RKO (cell line): ENCODE data around the gene KLK15.
"Not testable (repeated sequence)": the region's sequence is repeated elsewhere in the genome, so short reads cannot be mapped to it uniquely, and the experiment has no call there.

Experiments
- DNase-seq: peaks from one replicate; pipeline ENCODE4 v3.0.0-alpha.2; 2016; ENCODE audit warnings: low spot score

The KLK15 gene

GRCh38 chr19:50796128-50796633 lies 37.2 kb downstream of the KLK15 start:
- peak; percentile 43 for DNase-seq

- no peak for DNase-seq
These were observed 37.7 kb downstream of the KLK15 start for GRCh38 chr19:50795664-50796073.

DNA sequence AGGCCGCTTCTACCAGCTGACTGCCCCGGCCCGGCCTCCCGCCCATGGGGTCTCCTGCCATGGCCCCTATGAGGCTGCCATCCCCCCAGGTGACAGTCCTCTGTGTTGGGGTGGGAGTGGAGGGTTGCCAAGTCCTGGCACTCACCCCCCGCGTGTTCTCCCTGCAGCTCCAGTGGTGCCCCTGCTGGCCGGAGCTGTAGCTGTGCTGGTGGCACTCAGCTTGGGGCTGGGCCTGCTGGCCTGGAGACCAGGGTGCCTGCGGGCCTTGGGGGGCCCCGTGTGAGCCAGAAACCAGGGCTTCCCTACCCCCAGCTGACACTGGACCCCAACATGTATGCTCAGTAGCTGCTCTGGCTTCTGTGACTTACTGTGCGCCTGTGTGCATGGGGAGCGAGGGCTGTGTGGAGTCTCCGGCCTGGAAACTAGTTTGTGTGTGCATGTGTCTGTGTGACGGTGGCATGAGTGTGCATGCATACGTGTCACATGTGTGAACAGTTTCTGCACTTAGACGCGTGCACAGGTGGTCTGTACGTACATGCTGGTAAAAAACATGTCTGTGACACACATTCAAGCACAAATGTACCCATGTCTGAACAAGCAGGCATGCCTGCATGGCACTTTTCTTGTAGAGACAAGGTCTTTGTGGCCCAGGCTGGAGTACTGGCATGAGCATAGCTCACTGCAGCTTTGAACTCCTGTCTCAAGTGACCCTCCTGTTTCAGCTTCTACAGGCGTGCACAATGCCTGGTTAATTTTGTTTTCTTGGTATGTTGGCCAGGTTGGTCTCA lies 38.3 kb downstream of the KLK15 start:
- DNase-seq, result peak; percentile 32

- DNase-seq, result no peak
These were observed 39.1 kb downstream of the KLK15 start for GRCh38 chr19:50794074-50794875.

DNA sequence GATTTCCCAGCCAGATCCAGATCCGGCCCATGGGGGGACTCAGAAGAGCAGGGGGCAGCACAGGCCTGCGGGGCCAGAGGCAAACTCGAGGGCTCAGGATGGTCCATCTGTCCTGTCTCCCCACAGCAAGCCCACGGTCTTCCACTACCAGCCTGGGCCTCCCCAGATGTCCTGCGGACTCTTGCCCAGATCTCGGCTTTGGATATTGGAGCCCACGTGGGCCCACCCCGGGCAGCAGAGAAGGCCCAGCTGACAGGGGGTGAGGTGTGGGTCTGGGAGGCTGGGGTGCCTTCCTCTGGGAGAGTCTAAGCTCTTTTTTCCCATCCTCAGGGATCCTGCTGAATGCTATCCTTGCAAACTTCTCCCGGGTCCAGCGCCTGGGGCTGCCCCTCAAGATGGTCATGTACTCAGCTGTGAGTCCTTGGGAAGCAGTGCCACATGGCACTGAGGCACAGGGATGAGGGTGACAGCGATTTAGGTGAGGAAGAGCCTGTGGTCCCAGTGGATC lies 39.8 kb downstream of the KLK15 start:
- DNase-seq, result no peak

GRCh38 chr19:50792272-50793250 lies 40.8 kb downstream of the KLK15 start:
- DNase-seq, result no peak

DNA sequence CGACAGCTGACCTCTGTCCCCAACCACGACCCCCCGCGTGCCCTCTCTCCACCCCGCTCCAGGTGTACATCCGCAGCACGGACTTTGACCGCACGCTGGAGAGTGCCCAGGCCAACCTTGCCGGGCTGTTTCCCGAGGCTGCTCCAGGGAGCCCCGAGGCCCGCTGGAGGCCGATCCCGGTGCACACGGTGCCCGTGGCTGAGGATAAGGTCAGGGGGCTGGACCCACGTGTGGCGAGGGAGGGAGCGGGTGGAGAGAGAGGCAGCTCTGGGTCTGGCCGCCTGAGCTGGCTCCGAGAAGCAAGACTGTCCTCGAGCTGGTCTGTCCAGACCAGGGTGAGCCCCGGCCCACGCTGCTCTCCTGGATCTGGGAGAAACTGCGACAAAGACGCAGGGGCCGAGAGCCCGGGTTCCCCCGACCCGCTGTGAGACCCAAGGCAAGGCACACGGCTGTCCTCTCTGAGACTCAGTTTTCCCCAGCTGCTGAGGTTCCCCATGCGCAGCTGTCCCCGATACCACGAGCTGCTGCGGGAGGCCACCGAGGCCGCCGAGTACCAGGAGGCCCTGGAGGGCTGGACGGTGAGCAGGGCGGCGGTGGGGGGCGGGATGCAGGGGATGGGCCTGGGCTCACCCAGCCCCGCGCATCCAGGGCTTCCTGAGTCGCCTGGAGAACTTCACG lies 41.6 kb downstream of the KLK15 start:
- no peak for DNase-seq

GRCh38 chr19:50790922-50791467 lies 42.4 kb downstream of the KLK15 start:
- DNase-seq, result no peak

DNA sequence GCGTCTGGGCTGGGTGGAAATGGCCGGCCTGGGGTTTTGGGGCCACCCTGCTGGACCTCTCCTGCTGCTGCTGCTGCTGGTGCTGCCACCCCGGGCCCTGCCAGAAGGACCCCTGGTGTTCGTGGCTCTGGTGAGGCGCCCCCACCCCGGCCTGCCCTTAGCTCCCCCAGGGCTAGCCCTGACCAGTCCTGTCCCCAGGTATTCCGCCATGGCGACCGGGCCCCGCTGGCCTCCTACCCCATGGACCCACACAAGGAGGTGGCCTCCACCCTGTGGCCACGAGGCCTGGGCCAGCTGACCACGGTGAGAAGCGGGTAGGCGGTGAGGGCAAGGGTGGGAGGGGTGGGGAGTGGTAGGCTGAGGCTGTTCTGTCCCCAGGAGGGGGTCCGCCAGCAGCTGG lies 43.0 kb downstream of the KLK15 start, which contains the start of gene ACP4:
Gene ACP4, plus strand, starts transcription at position 20 of the 400 bp plus-strand sequence. Its CDS starts 0 bp downstream, at position 20.
- no peak for DNase-seq

GRCh38 chr19:50785329-50785728 lies 48.0 kb downstream of the KLK15 start:
- no peak for DNase-seq

- no peak for DNase-seq
These were observed 48.7 kb downstream of the KLK15 start for GRCh38 chr19:50784710-50785109.

DNA sequence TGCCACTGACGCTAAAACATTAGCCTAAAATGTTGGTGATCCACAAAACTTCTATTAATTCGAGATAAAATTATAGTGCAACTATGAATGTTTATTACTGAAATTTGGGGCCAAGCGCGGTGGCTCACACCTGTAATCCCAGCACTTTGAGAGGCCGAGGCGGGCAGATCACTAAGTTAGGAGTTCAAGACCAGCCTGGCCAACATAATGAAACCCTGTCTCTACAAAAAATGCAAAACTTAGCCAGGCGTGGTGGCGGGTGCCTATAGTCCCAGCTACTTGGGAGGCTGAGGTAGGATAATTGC lies 49.6 kb downstream of the KLK15 start:
- not testable (repeated sequence) for DNase-seq

DNA sequence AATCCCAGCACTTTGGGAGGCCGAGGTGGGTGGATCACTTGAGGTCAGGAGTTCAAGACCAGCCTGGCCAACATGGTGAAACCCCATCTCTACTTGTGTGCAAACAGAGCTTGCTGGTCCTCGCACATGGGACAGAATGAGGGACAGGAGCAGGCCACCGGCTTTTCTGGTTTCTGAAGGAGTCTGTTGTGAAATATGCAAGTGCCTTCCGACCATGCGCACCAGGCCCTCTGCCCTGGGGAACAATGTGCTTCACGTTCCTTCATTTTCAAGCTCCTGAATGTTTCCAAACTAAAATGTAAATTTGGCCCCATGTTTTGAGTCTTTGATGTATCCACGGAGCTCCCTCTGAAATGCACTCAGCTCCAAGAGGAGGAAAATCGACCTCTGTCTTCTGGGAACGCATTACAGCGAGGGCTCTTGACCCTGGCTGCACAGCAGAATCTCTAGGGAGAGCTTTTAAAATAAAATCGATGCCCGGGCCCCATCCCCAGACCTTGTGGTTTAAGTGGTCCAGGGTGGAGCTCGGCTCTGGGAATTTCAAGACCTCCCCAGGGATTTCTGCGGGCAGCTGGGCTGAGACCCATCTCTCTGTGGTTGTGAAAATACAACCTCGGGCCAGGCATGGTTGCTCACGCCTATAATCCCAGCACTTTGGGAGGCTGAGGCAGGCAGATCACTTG lies 52.5 kb downstream of the KLK15 start:
- DNase-seq, result no peak

GRCh38 chr19:50779504-50780457 lies 53.6 kb downstream of the KLK15 start:
- DNase-seq, result no peak

DNA sequence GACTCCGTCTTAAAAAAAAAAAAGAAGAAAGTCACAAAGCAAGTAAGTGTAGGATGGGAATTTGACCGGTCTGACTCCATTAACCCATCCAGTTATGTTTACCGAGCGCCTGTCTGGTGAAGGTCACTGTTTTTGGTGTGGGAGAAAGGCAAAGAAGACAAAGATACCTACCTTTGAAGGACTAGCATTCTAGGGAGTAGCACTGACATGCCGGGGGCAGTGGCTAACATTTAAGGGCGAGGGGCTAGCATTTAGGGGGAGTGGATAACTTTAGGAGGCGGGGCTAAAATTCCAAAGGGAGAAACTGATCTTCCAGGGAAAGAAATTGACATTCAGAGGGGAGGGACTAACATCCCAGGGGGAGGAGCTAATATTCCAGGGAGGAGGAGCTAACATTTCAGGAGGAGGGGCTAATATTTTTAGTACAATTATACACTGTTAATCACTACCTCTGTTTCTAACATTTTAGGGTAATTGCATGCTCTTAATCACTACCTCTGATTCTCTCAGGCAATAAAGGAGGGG lies 54.4 kb downstream of the KLK15 start:
- no peak for DNase-seq

- no peak for DNase-seq
These were observed 55.5 kb downstream of the KLK15 start for GRCh38 chr19:50777830-50778303.

DNA sequence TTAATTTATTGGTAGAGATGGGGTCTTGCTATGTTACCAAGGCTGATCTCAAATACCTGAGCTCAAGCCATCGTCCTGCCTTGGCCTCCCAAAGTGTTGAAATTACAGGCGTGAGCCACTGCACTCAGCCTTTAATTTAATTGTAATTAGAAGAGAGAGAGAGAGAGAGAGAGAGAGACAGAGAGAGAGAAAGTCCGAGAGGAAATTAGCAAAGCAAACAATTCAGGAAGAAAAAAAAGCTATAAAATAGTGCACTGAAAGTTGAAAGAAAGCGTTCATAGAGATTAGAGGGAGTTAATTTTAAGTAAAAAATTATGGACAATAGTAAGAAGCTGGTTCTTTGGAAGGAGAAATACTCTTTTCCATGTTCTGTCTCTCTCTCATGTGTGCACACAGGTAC lies 56.1 kb downstream of the KLK15 start:
- no peak for DNase-seq

- DNase-seq, result no peak
These were observed 57.2 kb downstream of the KLK15 start for GRCh38 chr19:50776131-50776530.
